Mesenchymal stem cell (in vitro differentiated cells and primary cell): ENCODE data around the gene DNAH3.
"Not testable (repeated sequence)": the region's sequence is repeated elsewhere in the genome, so short reads cannot be mapped to it uniquely, and the experiment has no call there.

Experiments used
- DNase-seq: peaks from one replicate; pipeline ENCODE4 v3.0.0-alpha.2; 2013
- H2AFZ ChIP-seq: one replicate; pipeline ENCODE4 v1.6.1; 2013; ENCODE audit warnings: low read depth, mild to moderate bottlenecking, control low read depth, inconsistent platforms, low read length, moderate library complexity
- H2AK5ac ChIP-seq: 2 replicates; pipeline ENCODE4 v1.6.1; 2013; ENCODE audit warnings: low read length, moderate library complexity, mild to moderate bottlenecking, inconsistent platforms; ENCODE audit not compliant: severe bottlenecking
- H2BK120ac ChIP-seq: one replicate; pipeline ENCODE4 v1.6.1; 2013; ENCODE audit warnings: low read depth, mild to moderate bottlenecking, inconsistent platforms, low read length, moderate library complexity
- H2BK12ac ChIP-seq, 2 experiments: one replicate each; pipeline ENCODE4 v1.6.1; 2013; ENCODE audit warnings: inconsistent platforms in 2 of 2, low read length in 2 of 2, mild to moderate bottlenecking in 2 of 2, moderate library complexity in 2 of 2, control low read depth in 1 of 2
- H2BK15ac ChIP-seq: one replicate; pipeline ENCODE4 v1.6.1; 2013; ENCODE audit warnings: mild to moderate bottlenecking, low read depth, inconsistent platforms; ENCODE audit not compliant: poor library complexity, severe bottlenecking
- H2BK5ac ChIP-seq: 2 replicates; pipeline ENCODE4 v1.6.1; 2013; ENCODE audit warnings: low read depth, mild to moderate bottlenecking, low read length, control low read depth, inconsistent platforms; ENCODE audit not compliant: poor library complexity, severe bottlenecking
- H3K14ac ChIP-seq, 2 experiments: one replicate each; pipeline ENCODE4 v1.6.1; 2013; ENCODE audit warnings: inconsistent platforms in 2 of 2, low read length in 2 of 2, control low read depth in 1 of 2, mild to moderate bottlenecking in 1 of 2, moderate library complexity in 1 of 2
- H3K18ac ChIP-seq, 2 experiments: one replicate each; pipeline ENCODE4 v1.6.1; 2013; ENCODE audit warnings: inconsistent platforms in 2 of 2, low read length in 2 of 2, control low read depth in 1 of 2, low read depth in 1 of 2, mild to moderate bottlenecking in 1 of 2
- H3K23ac ChIP-seq, 2 experiments: one replicate each; pipeline ENCODE4 v1.6.1; 2013; ENCODE audit warnings: inconsistent platforms in 2 of 2, low read length in 2 of 2, mild to moderate bottlenecking in 2 of 2, moderate library complexity in 2 of 2, control low read depth in 1 of 2
- H3K27ac ChIP-seq: 2 replicates; pipeline ENCODE4 v1.5.1; 2013; ENCODE audit warnings: mild to moderate bottlenecking, moderate library complexity, low read length, control low read depth, inconsistent platforms; ENCODE audit not compliant: poor library complexity, severe bottlenecking
- H3K27me3 ChIP-seq, 2 experiments: 2 replicates each; pipeline versions ENCODE4 v1.6.1 to v1.7.0; 2013; ENCODE audit warnings: low read length in 2 of 2, mild to moderate bottlenecking in 2 of 2, moderate library complexity in 2 of 2, control low read depth in 1 of 2, inconsistent platforms in 1 of 2; ENCODE audit not compliant: control insufficient read depth in 1 of 2, insufficient read depth in 1 of 2
- H3K36me3 ChIP-seq, 2 experiments: 2 replicates each; pipeline versions ENCODE4 v1.6.1 to v1.7.0; 2013; ENCODE audit warnings: low read length in 2 of 2, control low read depth in 1 of 2, inconsistent platforms in 1 of 2, low read depth in 1 of 2, mild to moderate bottlenecking in 1 of 2; ENCODE audit not compliant: insufficient read depth in 2 of 2, control insufficient read depth in 1 of 2
- H3K4ac ChIP-seq, 2 experiments: one replicate each; pipeline ENCODE4 v1.6.1; 2013; ENCODE audit warnings: inconsistent platforms in 2 of 2, low read length in 2 of 2, mild to moderate bottlenecking in 2 of 2, moderate library complexity in 2 of 2, control low read depth in 1 of 2, low read depth in 1 of 2
- H3K4me1 ChIP-seq: 2 replicates; pipeline ENCODE4 v1.6.1; 2013; ENCODE audit warnings: low read depth, low read length, control low read depth; ENCODE audit not compliant: control insufficient read depth, insufficient read depth
- H3K4me2 ChIP-seq: 2 replicates; pipeline ENCODE4 v1.6.1; 2013; ENCODE audit warnings: low read length, mild to moderate bottlenecking, inconsistent platforms; ENCODE audit not compliant: poor library complexity, severe bottlenecking
- H3K4me3 ChIP-seq, 2 experiments: 2 replicates each; pipeline versions ENCODE4 v1.5.1 to v1.7.0; 2013; ENCODE audit warnings: low read length in 2 of 2, mild to moderate bottlenecking in 2 of 2, control low read depth in 1 of 2, low read depth in 1 of 2; ENCODE audit not compliant: insufficient read depth in 1 of 2
- H3K79me1 ChIP-seq: replicated peaks from 2 replicates; pipeline ENCODE4 v1.6.1; 2013; ENCODE audit warnings: mild to moderate bottlenecking, control low read depth, low read length, inconsistent platforms; ENCODE audit not compliant: poor library complexity, severe bottlenecking
- H3K9ac ChIP-seq: 2 replicates; pipeline ENCODE4 v1.7.0; 2013; ENCODE audit warnings: mild to moderate bottlenecking, low read length, moderate library complexity
- H3K9me3 ChIP-seq: 2 replicates; pipeline ENCODE4 v1.7.0; 2013; ENCODE audit warnings: mild to moderate bottlenecking, low read length; ENCODE audit not compliant: control insufficient read depth
- H4K8ac ChIP-seq: one replicate; pipeline ENCODE4 v1.6.1; 2013; ENCODE audit warnings: inconsistent platforms, mild to moderate bottlenecking, low read length, moderate library complexity
- H4K91ac ChIP-seq: one replicate; pipeline ENCODE4 v1.6.1; 2013; ENCODE audit warnings: mild to moderate bottlenecking, low read length, inconsistent platforms
- WGBS: methylation state at CpG from one replicate; pipeline ENCODE4 v1.1.7; 2013; ENCODE audit warnings: mixed read lengths; 5-methylcytosine and 5-hydroxymethylcytosine counted together

Gene DNAH3

DNA sequence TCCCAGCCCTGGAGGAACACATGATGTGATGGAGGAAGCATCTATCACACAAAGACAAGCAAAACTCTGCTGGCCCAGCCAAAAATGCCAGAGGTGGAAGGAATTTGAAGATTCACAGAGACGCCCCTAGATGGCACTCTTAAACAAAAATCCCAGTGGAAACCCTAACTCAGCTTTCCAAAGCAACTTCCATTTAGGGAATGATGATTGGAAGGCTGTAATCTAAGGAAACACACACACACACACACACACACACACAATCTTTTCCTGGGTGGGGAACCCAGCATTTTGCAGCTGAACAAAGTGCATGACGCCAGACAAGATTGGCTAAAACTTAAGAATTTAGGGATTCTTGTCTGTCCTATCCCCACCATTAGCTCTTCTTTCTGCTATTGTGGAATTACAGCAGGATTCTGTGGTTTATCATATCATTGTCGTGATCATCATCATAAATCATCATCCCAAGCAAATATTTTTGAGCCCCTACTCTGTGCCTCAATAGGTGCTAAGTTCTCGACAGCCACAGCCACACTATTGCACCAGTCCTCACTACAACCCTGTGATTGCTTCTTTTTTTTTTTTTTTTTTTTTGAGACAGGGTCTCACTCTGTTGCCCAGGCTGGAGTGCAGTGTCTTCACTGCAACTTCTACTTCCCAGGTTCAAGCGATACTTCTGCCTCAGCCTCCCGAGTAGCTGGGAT is 6.3 kb upstream of the DNAH3 start:
- Histone ChIP-seq H2BK120ac (no peak overlapping the region), H3K36me3 (peaks cover 0 to 12% of the 10 kb centered on the region in 2 experiments), H2BK15ac (no peak overlapping the region), H2BK12ac (no peak overlapping the region), H3K14ac (no peak overlapping the region), H3K4me3 (no peak overlapping the region), H3K4me2 (no peak overlapping the region), H2BK5ac (no peak overlapping the region), H3K4ac (no peak overlapping the region), H3K27ac (no peak overlapping the region), H4K91ac (no peak overlapping the region), H3K9ac (peak overlapping the region; percentile 91), H3K79me1 (peaks cover 12% of the 10 kb centered on the region), H2AFZ (no peak overlapping the region), H3K23ac (no peak overlapping the region), H3K18ac (no peak overlapping the region), H4K8ac (no peak overlapping the region), H3K4me1 (peaks cover 10% of the 10 kb centered on the region), H2AK5ac (peak overlapping the region; percentile 19), H3K9me3 (no peaks in the 10 kb centered on the region), H3K27me3 (no peaks in the 10 kb centered on the region)
- WGBS = 73% methylated on average over 5 of the region's 6 CpGs
- peak; percentile 83 for DNase-seq

DNA sequence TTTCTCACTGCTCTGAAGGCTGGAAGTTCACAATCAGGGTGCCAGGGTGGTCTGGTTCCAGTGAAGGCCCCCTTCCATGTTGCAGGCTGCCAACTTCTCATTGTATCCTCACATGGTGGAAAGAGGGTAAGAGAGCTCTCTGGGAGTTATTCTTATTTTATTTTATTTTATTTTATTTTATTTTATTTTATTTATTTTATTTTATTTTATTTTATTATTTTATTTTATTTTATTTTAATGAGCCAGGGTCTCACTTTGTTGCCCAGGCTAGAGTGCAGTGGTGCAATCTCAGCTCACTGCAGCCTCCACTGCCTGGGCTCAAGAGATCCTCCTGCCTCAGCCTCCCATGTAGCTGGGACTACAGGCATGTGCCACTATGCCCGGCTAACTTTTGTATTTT is 5.4 kb upstream of the DNAH3 start:
- not testable (repeated sequence) for H2BK120ac ChIP-seq

GRCh38 chr16:21153124-21153729 is 2.6 kb upstream of the DNAH3 start:
- H3K79me1 ChIP-seq, H3K36me3 ChIP-seq, H2AFZ ChIP-seq, H3K9ac ChIP-seq, H3K27ac ChIP-seq, H3K4me1 ChIP-seq, H2BK120ac ChIP-seq, H3K18ac ChIP-seq, DNase-seq, H3K23ac ChIP-seq, H3K27me3 ChIP-seq, H2AK5ac ChIP-seq, H4K91ac ChIP-seq, H2BK5ac ChIP-seq, H4K8ac ChIP-seq, H2BK15ac ChIP-seq, H3K4ac ChIP-seq, H2BK12ac ChIP-seq, H3K9me3 ChIP-seq, H3K4me3 ChIP-seq, H3K4me2 ChIP-seq, H3K14ac ChIP-seq: not testable (repeated sequence)
- WGBS = 91% methylated on average over 10 of the region's 11 CpGs

More for the DNA sequence above, 5.4 kb upstream of the DNAH3 start:
- H2BK15ac ChIP-seq, H3K27ac ChIP-seq, H3K27me3 ChIP-seq, H3K36me3 ChIP-seq, H3K4me2 ChIP-seq, H3K9me3 ChIP-seq, H2AFZ ChIP-seq, H4K91ac ChIP-seq, H2AK5ac ChIP-seq, H2BK5ac ChIP-seq, H3K18ac ChIP-seq, H3K23ac ChIP-seq, DNase-seq, H3K4ac ChIP-seq, H2BK12ac ChIP-seq, H3K4me3 ChIP-seq, H3K14ac ChIP-seq, H4K8ac ChIP-seq, H3K9ac ChIP-seq: not testable (repeated sequence)
- WGBS = no CpG with 5 or more reads among the region's 1 CpG
- Histone ChIP-seq H3K4me1 (peaks cover 10% of the 10 kb centered on the region), H3K79me1 (peaks cover 12% of the 10 kb centered on the region)

- not testable (repeated sequence) for H3K27ac ChIP-seq, DNase-seq, H2BK5ac ChIP-seq, H3K27me3 ChIP-seq, H4K8ac ChIP-seq, H3K14ac ChIP-seq, H3K4me3 ChIP-seq, H2BK15ac ChIP-seq, H3K18ac ChIP-seq, H3K4ac ChIP-seq, H4K91ac ChIP-seq, H3K9me3 ChIP-seq, H2BK120ac ChIP-seq, H3K23ac ChIP-seq, H3K9ac ChIP-seq, H2AFZ ChIP-seq, H2AK5ac ChIP-seq, H3K36me3 ChIP-seq, H3K79me1 ChIP-seq, H3K4me1 ChIP-seq, H2BK12ac ChIP-seq
- 38% methylated on average over 46 of the region's 51 CpGs for WGBS
- H3K4me2 ChIP-seq = peak overlapping the region; percentile 38
These were observed 1.7 kb upstream of the DNAH3 start for GRCh38 chr16:21152160-21153030.
